GM12878 (cell line): Measurements from ENCODE around the gene FZR1. TPM values are rescaled to one million over a fixed set of nuclear protein-coding genes. Genes with fewer than 3 reads are reported as not detected.

Experiments used
- ATAC-seq: fragments of 200-7000 bp; cut with Tn5 transposase; 3 replicates; pipeline ENCODE4 v1.9.1; 2020; ENCODE audit warnings: mild to moderate bottlenecking, moderate library complexity
- BruUV-seq: library from RNA; stranded (reverse); fragments of 400-500 nt; replicated peaks from 2 replicates; lab custom pipeline; 2021; lab: Mats Ljungman, UMichigan
- CTCF ChIA-PET: fragments of 300-600 bp; sonication (Branson Sonifier 250); formaldehyde crosslinking; extraction: SDS; loops from one replicate; lab custom pipeline; 2021; ENCODE audit warnings: inconsistent platforms; lab: Yijun Ruan, JAX
- POLR2A ChIA-PET: fragments of 350-600 bp; formaldehyde crosslinking; extraction: SDS; loops from one replicate; lab custom pipeline; 2021; ENCODE audit warnings: inconsistent platforms; lab: Charles Lee
- RAD21 ChIA-PET: fragments of 300-600 bp; sonication (Branson Sonifier 250); formaldehyde crosslinking; loops from one replicate; lab custom pipeline; 2023; ENCODE audit warnings: antibody characterized with exemption; ENCODE audit not compliant: unreplicated experiment; lab: Charles Lee
- SMC1A ChIA-PET: fragments of 300-600 bp; sonication (Branson Sonifier 250); formaldehyde crosslinking; loops from one replicate; lab custom pipeline; 2023; ENCODE audit not compliant: unreplicated experiment, uncharacterized antibody; lab: Charles Lee
- DNase-seq: peaks from one replicate; pipeline ENCODE4 v3.0.0-alpha.2; 2011; ENCODE audit warnings: low read depth, low spot score
- FAIRE-seq: peaks from 3 replicates; lab custom pipeline; 2011; peaks lifted over from hg19 to GRCh38; lab: Jason Lieb, UNC
- H2AFZ ChIP-seq: 2 replicates; pipeline ENCODE4 v1.6.0; 2011; ENCODE audit warnings: low read depth, low read length, control low read depth; ENCODE audit not compliant: control insufficient read depth
- H3K27ac ChIP-seq: 2 replicates; pipeline ENCODE4 v1.5.1; 2011; ENCODE audit warnings: control low read depth; ENCODE audit not compliant: control insufficient read depth, insufficient read depth
- H3K27me3 ChIP-seq, 2 experiments: replicated peaks in 1 of 2; 2 replicates each; pipeline versions ENCODE4 v1.6.0 to v1.6.1; 2011; ENCODE audit warnings: low read length in 1 of 2; ENCODE audit not compliant: control insufficient read depth in 2 of 2, insufficient read depth in 2 of 2
- H3K36me3 ChIP-seq, 2 experiments: 2 replicates each; pipeline ENCODE4 v1.5.1; 2011; ENCODE audit warnings: low read length in 1 of 2; ENCODE audit not compliant: control insufficient read depth in 2 of 2, insufficient read depth in 2 of 2
- H3K4me1 ChIP-seq: 2 replicates; pipeline ENCODE4 v1.6.1; 2011; ENCODE audit warnings: mild to moderate bottlenecking, low read length, moderate library complexity, mixed read lengths; ENCODE audit not compliant: control insufficient read depth, insufficient read depth
- H3K4me2 ChIP-seq: 2 replicates; pipeline ENCODE4 v1.6.0; 2011; ENCODE audit warnings: control low read depth; ENCODE audit not compliant: control insufficient read depth, insufficient read depth
- H3K4me3 ChIP-seq: fragments of 200-600 bp; sonication (generic); 2 replicates; pipeline ENCODE4 v1.5.1; 2016
- H3K79me2 ChIP-seq: 2 replicates; pipeline ENCODE4 v1.6.0; 2011; ENCODE audit warnings: low read length; ENCODE audit not compliant: control insufficient read depth, insufficient read depth
- H3K9ac ChIP-seq: 2 replicates; pipeline ENCODE4 v1.8.0; 2011; ENCODE audit warnings: low read length, control low read depth, mixed read lengths; ENCODE audit not compliant: control insufficient read depth, insufficient read depth
- H3K9me3 ChIP-seq: replicated peaks from 3 replicates; pipeline ENCODE4 v1.5.1; 2011; ENCODE audit warnings: mild to moderate bottlenecking, low read length; ENCODE audit not compliant: control insufficient read depth, insufficient read depth
- H4K20me1 ChIP-seq: 2 replicates; pipeline ENCODE4 v1.6.0; 2011; ENCODE audit not compliant: control insufficient read depth, insufficient read depth
- ASH2L ChIP-seq: fragments of 300-600, 200-600 bp; sonication (generic); IDR thresholded peaks from 2 replicates; pipeline ENCODE4 v1.6.1; 2017; ENCODE audit warnings: low read depth, mild to moderate bottlenecking, borderline replicate concordance
- CBX5 ChIP-seq: sonication (generic); IDR thresholded peaks from 2 replicates; pipeline ENCODE4 v1.6.1; 2016; ENCODE audit warnings: low read depth, moderate library complexity, mild to moderate bottlenecking, inconsistent platforms
- CHD2 ChIP-seq: IDR thresholded peaks from 2 replicates; pipeline ENCODE4 v1.6.1; 2011; ENCODE audit warnings: low read depth, low read length, improper control_type of control experiment, borderline replicate concordance
- IRF3 ChIP-seq: fragments of 450-650 bp; IDR thresholded peaks from 2 replicates; pipeline ENCODE4 v1.6.1; 2014; ENCODE audit warnings: mild to moderate bottlenecking
- NR2C2 ChIP-seq: IDR thresholded peaks from 2 replicates; pipeline ENCODE4 v1.6.1; 2011; ENCODE audit warnings: borderline replicate concordance, low read depth; ENCODE audit not compliant: control insufficient read depth, insufficient read length
- PRDM15 ChIP-seq: fragments of 450-650 bp; formaldehyde crosslinking; IDR thresholded peaks from 2 replicates; pipeline ENCODE4 v1.4.0; 2020; ENCODE audit warnings: mild to moderate bottlenecking, moderate library complexity
- RAD51 ChIP-seq: fragments of 450-650 bp; IDR thresholded peaks from 2 replicates; pipeline ENCODE4 v1.6.1; 2016; ENCODE audit warnings: moderate library complexity, mild to moderate bottlenecking, inconsistent platforms
- RCOR1 ChIP-seq: conservative IDR thresholded peaks from 2 replicates; pipeline ENCODE4 v1.6.1; 2012; ENCODE audit warnings: low read depth, low read length, improper control_type of control experiment
- SIX5 ChIP-seq: IDR thresholded peaks from 2 replicates; pipeline ENCODE4 v1.6.1; 2011; ENCODE audit warnings: mild to moderate bottlenecking, low read depth, low read length, moderate library complexity; ENCODE audit not compliant: severe bottlenecking
- SMARCA5 ChIP-seq: fragments of 450-650 bp; IDR thresholded peaks from 2 replicates; pipeline ENCODE4 v1.6.1; 2017; ENCODE audit warnings: mild to moderate bottlenecking
- TCF3 ChIP-seq: IDR thresholded peaks from 2 replicates; pipeline ENCODE4 v1.6.1; 2012; ENCODE audit warnings: low read depth, mild to moderate bottlenecking, low read length, borderline replicate concordance; ENCODE audit not compliant: insufficient read depth
- whole genome bisulfite sequencing: methylation state at CpG from one replicate; pipeline ENCODE4 v1.1.6; 2016; ENCODE audit warnings: low lambda C conversion rate; ENCODE audit not compliant: insufficient replicate concordance, insufficient coverage; ENCODE audit errors: missing lambda C conversion rate; 5-methylcytosine and 5-hydroxymethylcytosine counted together
- in situ Hi-C: fragments of 300-500 bp; cut with MboI; formaldehyde crosslinking; loops from 9 replicates; pipeline ENCODE4 v1.14.3; 2018; ENCODE audit warnings: mixed read lengths
- intact Hi-C: fragments of 100-400 bp; cut with micrococcal nuclease; formaldehyde crosslinking; loops from one replicate; pipeline ENCODE4 v1.14.2; 2022; ENCODE audit not compliant: unreplicated experiment
- polyA plus RNA-seq, 11 experiments: library from polyadenylated mRNA; depleted of rRNA in 4 of 11; unstranded in 6 of 11; stranded (reverse) in 5 of 11; fragments of >200 nt; fragmentation: Nextera tagmentation in 4 of 11; fragmentation: Illumina TruSeq in 1 of 11; extraction: Ambion mirVana in 4 of 11; extraction: Trizol in 1 of 11; gene quantifications; 1 replicate in 1 of 11; 2 replicates in 10 of 11; pipeline versions ENCODE4 v1.2.1 to v1.2.3, GENCODE V29; 2011 to 2016; ENCODE audit warnings: inconsistent platforms in 2 of 11, missing spikeins in 2 of 11, low read depth in 1 of 11
- total RNA-seq, 4 experiments: library from RNA; depleted of rRNA in 3 of 4; stranded (reverse); fragments of >200 nt in 3 of 4; fragmentation: Illumina TruSeq in 1 of 4; extraction: Trizol in 1 of 4; gene quantifications; 2 replicates each; pipeline versions ENCODE4 v1.2.1 to v1.2.3, GENCODE V29; 2013 to 2021
- TF ChIP-seq, protein P1 (sequence below): fragments of 450-650 bp; IDR thresholded peaks from 2 replicates; pipeline ENCODE4 v1.6.1; 2018; ENCODE audit warnings: mild to moderate bottlenecking, low read depth, moderate library complexity; ENCODE audit not compliant: partially characterized antibody

FZR1 gene
- total and polyA plus RNA-seq, 10 of the 15 experiments (the other 5 are each of a cell fraction or from before 2014, with no cell fraction given): 0.11 to 44.2 (median 29.3) TPM

DNA sequence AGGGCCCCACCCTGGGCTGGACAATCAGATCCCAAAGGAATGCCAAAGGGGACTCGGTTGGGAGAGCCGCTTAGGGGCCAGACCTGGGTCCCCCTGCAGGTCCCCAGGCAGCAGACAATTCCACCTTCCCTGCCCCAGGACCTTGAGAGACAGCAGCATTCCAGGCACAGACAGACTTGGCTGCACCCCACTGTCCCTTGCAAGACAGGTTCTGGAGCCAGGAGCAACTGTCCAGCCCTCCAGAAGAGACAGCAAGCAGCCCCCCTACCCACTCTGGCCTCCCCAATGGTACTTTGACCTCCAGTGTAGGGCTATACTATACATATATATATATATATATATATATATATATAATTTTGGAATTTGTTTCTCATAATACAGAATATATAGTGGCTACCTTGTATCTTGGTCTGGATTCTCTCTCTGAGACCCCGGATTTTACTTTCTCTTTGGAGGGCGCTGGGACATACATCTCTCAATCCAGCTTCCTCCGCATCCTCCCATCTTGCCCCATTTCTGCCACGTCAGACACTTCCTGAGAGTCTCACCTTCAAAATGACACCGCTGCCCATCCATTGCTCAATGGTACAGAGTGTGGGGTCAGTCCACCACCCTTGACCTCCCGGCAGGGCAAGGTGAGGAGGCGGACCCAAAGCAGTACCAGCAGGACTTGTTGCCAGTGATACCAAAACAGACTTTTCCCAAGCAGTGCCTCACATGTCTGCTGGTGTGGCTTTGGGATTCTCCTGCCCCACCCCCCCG, 38.5 kb upstream of the FZR1 start:
- POLR2A ChIA-PET: no interaction called here
- 73% methylated on average over 10 of the region's 10 CpGs for WGBS
- CTCF ChIA-PET: no interaction called here
- H3K27me3 ChIP-seq: no peaks in the 10 kb centered on the region
- intact Hi-C loops (no loop called here), in situ Hi-C loops (no loop called here)
- ATAC-seq (no peak), FAIRE-seq (no peak), DNase-seq (no peak)
- H3K4me2 ChIP-seq: no peak overlapping the region
- BruUV-seq: no TSS peak
- no peaks in the 10 kb centered on the region; a peak in 2 of 4 replicates for H3K36me3 ChIP-seq
- H3K79me2 ChIP-seq: no peaks in the 10 kb centered on the region
- H3K27ac ChIP-seq: no peak overlapping the region
- H2AFZ ChIP-seq: no peak overlapping the region
- H3K4me1 ChIP-seq: no peaks in the 10 kb centered on the region
- no peak overlapping the region for H3K9ac ChIP-seq
- peaks cover 2% of the 10 kb centered on the region; the same call in 1 of the 2 replicates for H4K20me1 ChIP-seq
- H3K9me3 ChIP-seq: no peaks in the 10 kb centered on the region
- no peak overlapping the region for H3K4me3 ChIP-seq
- SMC1A ChIA-PET: no interaction called here
- RAD21 ChIA-PET: no interaction called here
- TF ChIP-seq NR2C2: no peak
- TF ChIP-seq CHD2: no peak
- TF ChIP-seq ASH2L: no peak
- TF ChIP-seq RAD51: no peak
- no peak for TF ChIP-seq SMARCA5
- TF ChIP-seq, protein P1, sequence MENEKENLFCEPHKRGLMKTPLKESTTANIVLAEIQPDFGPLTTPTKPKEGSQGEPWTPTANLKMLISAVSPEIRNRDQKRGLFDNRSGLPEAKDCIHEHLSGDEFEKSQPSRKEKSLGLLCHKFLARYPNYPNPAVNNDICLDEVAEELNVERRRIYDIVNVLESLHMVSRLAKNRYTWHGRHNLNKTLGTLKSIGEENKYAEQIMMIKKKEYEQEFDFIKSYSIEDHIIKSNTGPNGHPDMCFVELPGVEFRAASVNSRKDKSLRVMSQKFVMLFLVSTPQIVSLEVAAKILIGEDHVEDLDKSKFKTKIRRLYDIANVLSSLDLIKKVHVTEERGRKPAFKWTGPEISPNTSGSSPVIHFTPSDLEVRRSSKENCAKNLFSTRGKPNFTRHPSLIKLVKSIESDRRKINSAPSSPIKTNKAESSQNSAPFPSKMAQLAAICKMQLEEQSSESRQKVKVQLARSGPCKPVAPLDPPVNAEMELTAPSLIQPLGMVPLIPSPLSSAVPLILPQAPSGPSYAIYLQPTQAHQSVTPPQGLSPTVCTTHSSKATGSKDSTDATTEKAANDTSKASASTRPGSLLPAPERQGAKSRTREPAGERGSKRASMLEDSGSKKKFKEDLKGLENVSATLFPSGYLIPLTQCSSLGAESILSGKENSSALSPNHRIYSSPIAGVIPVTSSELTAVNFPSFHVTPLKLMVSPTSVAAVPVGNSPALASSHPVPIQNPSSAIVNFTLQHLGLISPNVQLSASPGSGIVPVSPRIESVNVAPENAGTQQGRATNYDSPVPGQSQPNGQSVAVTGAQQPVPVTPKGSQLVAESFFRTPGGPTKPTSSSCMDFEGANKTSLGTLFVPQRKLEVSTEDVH: no peak
- no peak for TF ChIP-seq CBX5
- no peak for TF ChIP-seq RCOR1
- no peak for TF ChIP-seq SIX5
- no peak for TF ChIP-seq IRF3
- TF ChIP-seq PRDM15 (CRISPR knock-in tag): no peak
- TF ChIP-seq TCF3: no peak
